Dendritic cell treated with granulocyte-macrophage colony-stimulating factor and Interleukin-4, amounts not matched to agents 40 ng/mL and 50 ng/mL, for 4 days (primary cell): ENCODE data around the gene LRRC25.
"Not testable (repeated sequence)": the region's sequence is repeated elsewhere in the genome, so short reads cannot be mapped to it uniquely, and the experiment has no call there.

ENCODE experiments used
- H3K27ac Mint-ChIP-seq: one replicate; pipeline ENCODE4 v1.8.0; 2022; ENCODE audit warnings: mild to moderate bottlenecking, mixed read lengths
- H3K27me3 Mint-ChIP-seq: one replicate; pipeline ENCODE4 v1.8.0; 2022; ENCODE audit warnings: mild to moderate bottlenecking, mixed read lengths
- H3K36me3 Mint-ChIP-seq: one replicate; pipeline ENCODE4 v1.8.0; 2022; ENCODE audit warnings: low read depth, mixed read lengths
- H3K4me1 Mint-ChIP-seq: one replicate; pipeline ENCODE4 v1.8.0; 2022; ENCODE audit warnings: low read depth, mixed read lengths
- H3K4me3 Mint-ChIP-seq: one replicate; pipeline ENCODE4 v1.8.0; 2022; ENCODE audit warnings: mild to moderate bottlenecking, moderate library complexity, mixed read lengths
- H3K9me3 Mint-ChIP-seq: one replicate; pipeline ENCODE4 v1.8.0; 2022; ENCODE audit warnings: mixed read lengths
- intact Hi-C: fragments of 100-400 bp; cut with micrococcal nuclease; formaldehyde crosslinking; loops from one replicate; pipeline ENCODE4 v1.15.0; 2022

Gene LRRC25

DNA sequence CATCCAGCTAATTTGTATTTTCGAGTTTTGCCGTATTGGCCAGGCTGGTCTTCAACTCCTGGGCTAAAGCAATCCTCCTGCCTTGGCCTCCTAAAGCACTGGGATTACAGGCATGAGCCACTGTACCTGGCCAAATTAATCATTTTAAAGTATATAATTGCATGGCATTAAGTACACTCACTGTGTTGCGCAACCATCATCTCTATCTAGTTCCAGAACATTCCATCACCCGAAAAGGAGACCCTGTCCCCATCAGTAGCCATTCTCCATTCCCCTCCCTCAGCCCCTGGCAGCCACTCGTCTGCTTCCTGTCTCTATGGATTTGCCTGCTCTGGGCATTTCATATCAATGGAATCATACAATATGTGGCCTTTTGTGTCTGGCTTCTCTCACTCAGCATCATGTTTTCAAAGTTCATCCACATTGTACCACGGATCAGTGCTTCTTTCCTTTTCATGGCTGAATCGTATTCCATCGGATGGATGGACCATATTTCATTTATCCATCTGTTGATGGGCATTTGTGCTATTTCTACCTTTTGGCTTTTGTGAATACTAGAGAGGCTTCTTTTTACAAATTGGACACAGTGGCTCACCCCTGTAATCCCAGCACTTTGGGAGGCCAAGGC, 43.9 kb downstream of the LRRC25 start:
- H3K36me3 Mint-ChIP-seq, result peaks cover 75% of the 10 kb centered on the region
- H3K27ac Mint-ChIP-seq, result peak overlapping the region; percentile 16
- intact Hi-C loops, result no loop called here
- H3K4me3 Mint-ChIP-seq, result no peak overlapping the region
- no peaks in the 10 kb centered on the region for H3K27me3 Mint-ChIP-seq
- H3K4me1 Mint-ChIP-seq, result no peaks in the 10 kb centered on the region
- H3K9me3 Mint-ChIP-seq, result no peaks in the 10 kb centered on the region

DNA sequence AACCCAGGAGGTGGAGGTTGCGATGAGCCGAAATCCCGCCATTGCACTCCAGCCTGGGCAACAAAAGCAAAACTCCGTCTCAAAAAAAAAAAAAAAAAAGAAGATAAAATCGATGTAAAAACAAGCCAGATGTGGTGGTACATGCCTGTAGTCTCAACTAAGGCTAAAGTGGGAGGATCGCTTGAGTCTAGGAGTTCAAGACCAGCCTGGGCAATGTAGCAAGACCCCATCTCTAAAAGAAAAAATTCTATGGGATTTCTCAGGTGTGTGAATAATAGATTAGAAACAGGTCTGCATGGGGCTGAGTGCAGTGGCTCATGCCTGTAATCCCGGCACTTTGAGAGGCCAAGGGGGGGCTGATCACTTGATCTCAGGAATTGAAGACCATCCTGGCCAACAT, 45.9 kb downstream of the LRRC25 start:
- intact Hi-C loops, result no loop called here
- Mint-ChIP-seq H3K36me3 (peaks cover 75% of the 10 kb centered on the region), H3K9me3 (no peaks in the 10 kb centered on the region), H3K27me3 (no peaks in the 10 kb centered on the region), H3K4me1 (peaks cover 11% of the 10 kb centered on the region), H3K27ac (no peak overlapping the region), H3K4me3 (no peak overlapping the region)

DNA sequence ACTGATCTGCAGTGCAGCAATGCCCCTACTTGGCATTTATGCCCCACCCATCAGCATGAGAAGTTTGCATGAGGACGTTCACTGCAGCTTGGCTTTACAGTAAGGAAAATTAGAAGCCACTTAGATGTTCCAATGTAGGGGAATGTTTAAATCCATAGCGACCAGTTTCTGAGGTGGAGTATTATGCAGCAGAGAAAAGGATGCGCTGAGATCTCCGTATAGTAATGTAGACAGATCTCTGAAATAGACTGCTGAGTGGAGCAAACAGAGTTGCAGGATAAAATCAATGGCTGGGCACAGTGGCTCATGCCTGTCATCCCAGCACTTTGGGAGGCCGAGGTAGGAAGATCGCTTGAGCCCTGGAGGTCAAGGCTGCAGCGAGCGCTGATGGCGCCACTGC, 46.9 kb downstream of the LRRC25 start:
- peaks cover 74% of the 10 kb centered on the region for H3K36me3 Mint-ChIP-seq
- intact Hi-C loops, result no loop called here
- H3K4me3 Mint-ChIP-seq, result no peak overlapping the region
- no peak overlapping the region for H3K27ac Mint-ChIP-seq
- peaks cover 19% of the 10 kb centered on the region for H3K4me1 Mint-ChIP-seq
- H3K27me3 Mint-ChIP-seq, result no peaks in the 10 kb centered on the region
- no peaks in the 10 kb centered on the region for H3K9me3 Mint-ChIP-seq

DNA sequence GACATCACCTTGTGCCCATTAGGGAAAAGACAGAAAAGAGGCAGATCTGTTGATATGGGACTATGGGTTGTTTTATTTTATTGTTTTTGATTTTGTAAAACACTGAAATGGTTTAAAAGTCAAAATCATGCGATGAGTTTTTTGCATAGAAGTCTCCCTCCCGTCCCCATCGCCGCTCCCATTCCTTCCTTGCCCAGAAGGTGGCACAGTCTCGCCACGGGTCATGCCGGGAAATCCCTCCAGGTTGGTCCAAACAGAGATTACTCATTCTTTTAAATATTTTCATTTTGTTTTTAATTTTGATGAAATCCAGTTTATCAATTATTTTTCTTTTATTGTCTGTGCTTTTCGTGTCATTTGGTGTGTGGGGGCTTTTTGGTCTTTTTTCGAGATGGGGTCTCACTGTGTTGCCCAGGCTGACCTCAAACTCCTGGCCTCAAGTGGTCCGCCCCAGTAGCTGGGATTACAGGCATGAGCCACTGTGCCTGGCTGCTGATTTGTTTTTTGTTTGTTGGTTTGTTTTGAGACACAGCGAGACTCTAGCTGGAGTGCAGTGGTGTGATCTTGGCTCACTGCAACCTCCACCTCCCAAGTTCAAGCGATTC, 47.8 kb downstream of the LRRC25 start:
- peaks cover 24% of the 10 kb centered on the region for H3K4me1 Mint-ChIP-seq
- no peaks in the 10 kb centered on the region for H3K27me3 Mint-ChIP-seq
- no peak overlapping the region for H3K27ac Mint-ChIP-seq
- no peaks in the 10 kb centered on the region for H3K9me3 Mint-ChIP-seq
- H3K36me3 Mint-ChIP-seq, result peaks cover 73% of the 10 kb centered on the region
- no peak overlapping the region for H3K4me3 Mint-ChIP-seq
- intact Hi-C loops, result loop anchor here (2.0 to 5.0 kb wide), 2 partner anchors 38 to 59 kb away; partner anchors contain the start of gene GDF15

DNA sequence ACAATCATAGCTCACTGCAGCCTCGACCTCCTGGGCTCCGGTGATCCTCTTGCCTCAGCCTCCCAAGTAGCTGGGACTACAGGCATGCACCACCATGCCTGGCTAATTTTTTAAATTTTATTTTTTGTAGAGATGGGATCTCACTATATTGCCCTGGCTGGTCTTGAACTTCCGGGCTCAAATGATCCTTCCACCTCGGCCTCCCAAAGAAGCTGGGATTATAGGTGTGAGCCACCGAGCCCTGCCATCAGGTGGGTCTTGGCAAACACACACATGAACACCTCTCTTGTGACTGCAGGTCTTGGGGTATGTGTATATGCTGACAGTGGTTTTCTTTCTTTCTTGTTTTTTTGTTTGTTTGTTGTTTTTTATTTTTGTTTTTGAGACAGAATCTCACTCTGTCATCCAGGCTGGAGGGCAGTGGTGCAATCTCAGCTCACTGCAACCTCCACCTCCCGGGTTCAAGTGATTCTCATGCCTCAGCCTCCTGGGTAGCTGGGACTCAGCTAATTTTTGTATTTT, 48.5 kb downstream of the LRRC25 start:
- not testable (repeated sequence) for H3K4me3 Mint-ChIP-seq, H3K9me3 Mint-ChIP-seq, H3K27ac Mint-ChIP-seq, H3K27me3 Mint-ChIP-seq
- H3K4me1 Mint-ChIP-seq, result peaks cover 29% of the 10 kb centered on the region
- peaks cover 76% of the 10 kb centered on the region for H3K36me3 Mint-ChIP-seq
- intact Hi-C loops, result loop anchor here (2.0 to 5.0 kb wide), 2 partner anchors 38 to 60 kb away; partner anchors contain the start of gene GDF15

DNA sequence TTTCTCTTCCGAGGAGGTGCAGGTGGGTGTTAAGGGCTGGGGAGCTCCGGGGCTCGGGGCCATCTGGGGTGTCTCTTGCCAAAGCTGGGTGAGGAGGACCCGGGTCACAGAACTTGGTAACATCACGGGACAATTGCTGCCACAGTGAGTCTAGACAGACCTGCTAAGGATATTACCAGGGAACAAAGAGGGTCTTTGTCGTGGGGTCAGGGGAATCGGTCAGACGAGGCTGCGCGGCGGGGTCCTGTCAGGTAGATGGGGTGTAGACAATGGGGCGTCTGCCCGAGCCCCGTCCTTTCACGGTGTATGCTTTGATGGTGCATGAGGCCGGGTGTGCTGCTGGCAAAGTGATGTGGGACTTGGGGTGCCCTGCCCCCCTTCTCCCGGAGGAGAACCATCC, 49.3 kb downstream of the LRRC25 start:
- Mint-ChIP-seq H3K27ac (no peak overlapping the region), H3K4me1 (peaks cover 29% of the 10 kb centered on the region), H3K4me3 (no peak overlapping the region), H3K36me3 (peaks cover 76% of the 10 kb centered on the region), H3K9me3 (no peaks in the 10 kb centered on the region), H3K27me3 (no peaks in the 10 kb centered on the region)
- intact Hi-C loops, result loop anchor here (2.0 to 5.0 kb wide), 2 partner anchors 39 to 61 kb away; partner anchors contain the start of gene GDF15

DNA sequence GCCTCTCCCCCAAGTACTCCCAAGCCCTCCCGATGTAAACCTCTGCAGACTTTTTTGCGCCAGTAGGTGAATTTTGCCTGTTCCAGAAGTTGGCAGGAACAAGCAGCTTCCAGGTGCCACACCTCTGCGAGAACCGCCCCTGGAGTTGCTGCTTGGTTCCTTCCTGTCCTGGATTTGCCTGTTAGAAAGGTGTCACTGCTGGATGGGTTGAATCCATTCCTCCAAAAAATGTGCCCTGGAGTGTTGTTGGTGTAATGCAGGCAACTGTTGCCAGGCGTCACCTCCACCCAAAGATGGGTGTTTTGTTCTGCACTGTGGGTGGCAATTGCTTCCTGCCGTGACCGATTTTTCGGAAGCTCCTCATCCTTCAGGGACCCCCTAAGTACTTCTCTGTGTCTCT, 51.3 kb downstream of the LRRC25 start:
- Mint-ChIP-seq H3K27me3 (no peaks in the 10 kb centered on the region), H3K36me3 (peaks cover 82% of the 10 kb centered on the region), H3K4me3 (no peak overlapping the region), H3K4me1 (peaks cover 43% of the 10 kb centered on the region), H3K9me3 (no peaks in the 10 kb centered on the region), H3K27ac (no peak overlapping the region)
- intact Hi-C loops, result loop anchor here (5.0 kb wide), 1 partner anchor 41 kb away; the partner anchor contains the start of gene GDF15

DNA sequence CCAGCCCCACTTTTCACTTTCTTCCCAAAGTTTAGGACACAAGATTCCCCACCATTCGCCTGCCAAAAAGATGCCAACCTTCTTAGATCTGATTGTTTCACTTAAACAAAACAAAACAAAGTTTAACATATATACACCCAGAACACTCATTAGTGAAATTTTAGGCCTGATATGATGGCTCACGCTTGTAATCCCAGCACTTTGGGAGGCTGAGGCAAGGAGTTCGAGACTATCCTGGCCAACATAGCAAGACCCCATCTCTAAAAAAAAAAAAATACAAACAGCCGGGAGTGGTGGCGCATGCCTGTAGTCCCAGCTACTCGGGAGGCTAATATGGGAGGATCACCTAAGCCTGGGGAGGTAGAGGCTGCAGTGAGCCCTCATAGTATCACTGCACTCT, 52.1 kb downstream of the LRRC25 start:
- no peaks in the 10 kb centered on the region for H3K9me3 Mint-ChIP-seq
- no peaks in the 10 kb centered on the region for H3K27me3 Mint-ChIP-seq
- intact Hi-C loops, result loop anchor here (5.0 kb wide), 1 partner anchor 42 kb away; the partner anchor contains the start of gene GDF15
- peaks cover 84% of the 10 kb centered on the region for H3K36me3 Mint-ChIP-seq
- H3K27ac Mint-ChIP-seq, result no peak overlapping the region
- H3K4me3 Mint-ChIP-seq, result no peak overlapping the region
- H3K4me1 Mint-ChIP-seq, result peaks cover 46% of the 10 kb centered on the region

DNA sequence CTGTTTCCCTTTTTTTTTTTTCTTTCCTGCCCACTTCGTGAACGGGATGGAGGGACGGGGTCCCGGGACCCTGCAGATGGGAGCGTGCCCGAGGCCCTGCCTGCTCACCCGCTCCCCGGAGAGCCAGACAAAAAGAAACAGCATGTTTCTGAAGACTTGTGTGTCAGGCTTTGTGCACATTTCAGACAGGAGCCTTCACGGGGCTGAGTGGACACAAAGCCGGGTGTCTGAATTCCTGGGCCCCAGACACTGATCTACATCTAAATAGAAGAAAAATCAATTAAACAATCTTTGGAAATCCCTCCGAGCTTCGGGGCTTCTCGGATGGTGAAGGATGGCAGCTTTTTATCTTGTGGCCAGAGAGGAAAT, 52.9 kb downstream of the LRRC25 start:
- no peak overlapping the region for H3K4me3 Mint-ChIP-seq
- intact Hi-C loops, result no loop called here
- no peaks in the 10 kb centered on the region for H3K27me3 Mint-ChIP-seq
- peaks cover 78% of the 10 kb centered on the region for H3K36me3 Mint-ChIP-seq
- H3K9me3 Mint-ChIP-seq, result no peaks in the 10 kb centered on the region
- H3K4me1 Mint-ChIP-seq, result peaks cover 49% of the 10 kb centered on the region
- H3K27ac Mint-ChIP-seq, result no peak overlapping the region

DNA sequence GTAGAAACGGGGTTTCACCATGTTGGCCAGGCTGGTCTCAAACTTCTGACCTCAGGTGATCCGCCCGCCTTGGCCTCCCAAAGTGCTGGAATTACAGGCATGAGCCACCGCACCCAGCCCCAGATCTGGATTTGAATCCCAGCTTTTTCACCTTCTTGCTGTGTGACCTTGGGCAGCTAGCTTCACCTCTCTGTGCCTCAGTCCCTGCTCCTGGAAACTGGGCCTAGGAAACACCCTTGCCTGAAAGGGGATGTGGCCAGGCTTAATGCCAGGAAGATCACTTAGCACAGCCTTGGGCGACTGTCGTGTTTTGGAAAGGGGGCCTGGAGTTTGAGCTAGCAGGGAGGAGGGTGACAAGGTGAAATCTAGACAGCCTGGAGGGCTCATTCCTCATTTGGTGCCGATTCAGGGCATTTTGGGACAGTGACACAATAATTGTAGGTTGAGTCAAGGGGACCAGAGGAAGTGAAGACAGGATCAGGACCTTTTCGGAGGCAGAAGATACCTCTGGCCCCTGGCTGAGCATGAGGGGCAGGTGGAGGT, 55.3 kb downstream of the LRRC25 start:
- peak overlapping the region; percentile 85 for H3K4me3 Mint-ChIP-seq
- no peak overlapping the region for H3K27ac Mint-ChIP-seq
- H3K9me3 Mint-ChIP-seq, result no peaks in the 10 kb centered on the region
- peaks cover 66% of the 10 kb centered on the region for H3K4me1 Mint-ChIP-seq
- intact Hi-C loops, result no loop called here
- peaks cover 64% of the 10 kb centered on the region for H3K36me3 Mint-ChIP-seq
- no peaks in the 10 kb centered on the region for H3K27me3 Mint-ChIP-seq
